ENCODE measurements around the gene PLIN5.
A peak's percentile ranks its signal among the peaks of the same experiment; 100 is the strongest.

PLIN5 gene

DNA sequence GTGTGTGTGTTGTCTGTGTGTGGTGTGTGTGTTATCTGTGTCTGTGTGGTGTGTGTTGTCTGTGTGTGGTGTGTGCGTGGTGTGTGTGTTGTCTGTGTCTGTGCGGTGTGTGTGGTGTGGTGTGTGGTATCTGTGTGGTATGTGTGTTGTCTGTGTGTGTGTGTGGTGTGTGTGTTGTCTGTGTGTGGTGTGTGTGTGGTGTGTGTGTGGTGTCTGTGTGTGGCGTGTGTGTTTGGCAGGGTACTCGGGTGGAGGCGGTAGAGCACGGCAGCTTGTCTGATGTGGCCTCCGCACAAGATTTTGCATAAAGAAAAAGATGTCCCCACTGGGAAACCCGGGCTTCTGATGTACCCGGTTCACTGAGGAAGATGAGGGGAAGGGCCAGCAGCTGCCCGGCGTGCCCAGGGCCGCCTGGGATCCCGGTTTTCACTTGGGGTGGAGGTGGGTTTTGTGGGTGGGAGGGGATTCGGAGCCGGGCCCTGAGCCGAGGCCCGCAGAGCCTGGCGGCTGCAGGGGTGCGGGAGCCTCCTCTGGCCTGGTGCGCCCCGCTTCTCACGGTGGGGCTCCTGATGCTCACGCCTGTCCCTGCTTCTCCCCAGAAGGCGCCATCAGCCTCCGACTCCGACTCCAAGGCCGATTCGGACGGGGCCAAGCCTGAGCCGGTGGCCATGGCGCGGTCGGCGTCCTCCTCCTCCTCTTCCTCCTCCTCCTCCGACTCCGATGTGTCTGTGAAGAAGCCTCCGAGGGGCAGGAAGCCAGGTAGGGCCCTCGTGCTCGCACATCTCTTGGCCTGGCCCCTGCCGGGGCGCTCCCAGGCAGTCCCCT is 41.7 kb downstream of the PLIN5 start:
- Mint-ChIP-seq H3K9me3 (no peaks in the 10 kb centered on the region), H3K27ac (no peak overlapping the region), H3K4me1 (ENCODE audit: low read depth) (no peaks in the 10 kb centered on the region), H3K36me3 (ENCODE audit: low read depth) (peaks cover 15% of the 10 kb centered on the region), H3K4me3 (no peak overlapping the region), H3K27me3 (ENCODE audit: low read depth) (no peaks in the 10 kb centered on the region)
- DNase-seq (ENCODE audit: low spot score) = no peak

DNA sequence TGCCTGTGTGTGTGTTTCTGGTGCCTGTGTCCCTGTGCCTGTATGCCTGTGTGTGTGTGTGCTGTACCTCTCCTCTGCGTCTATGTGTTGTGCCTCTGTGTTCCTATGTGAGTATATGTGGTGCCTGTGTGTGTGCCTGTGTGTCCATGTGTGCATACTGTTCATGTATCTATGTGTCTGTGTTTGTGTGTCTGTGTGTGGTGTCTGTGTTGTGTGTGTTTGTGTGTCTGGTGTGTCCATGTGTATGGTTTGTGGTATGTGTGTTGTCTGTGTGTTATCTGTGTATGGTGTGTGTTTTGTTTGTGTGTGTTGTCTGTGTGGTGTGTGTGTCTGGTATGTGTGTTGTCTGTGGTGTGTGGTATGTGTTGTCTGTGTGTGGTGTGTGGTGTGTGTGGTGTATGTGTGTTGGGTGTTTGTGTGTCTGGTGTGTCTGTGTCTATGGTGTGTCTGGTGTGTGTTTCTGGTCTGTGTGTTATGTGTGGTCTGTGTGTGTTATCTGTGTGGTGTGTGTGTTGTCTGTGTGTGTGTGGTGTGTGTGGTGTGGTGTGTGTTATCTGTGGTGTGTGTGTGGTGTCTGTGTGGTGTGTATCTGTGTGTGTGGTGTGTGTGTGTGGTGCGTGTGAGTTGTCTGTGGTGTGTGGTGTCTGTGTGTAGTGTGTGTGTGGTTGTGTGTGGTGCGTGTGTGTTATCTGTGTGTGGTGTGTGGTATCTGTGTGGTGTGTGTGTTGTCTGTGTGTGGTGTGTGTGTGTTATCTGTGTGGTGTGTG is 42.5 kb downstream of the PLIN5 start:
- Mint-ChIP-seq H3K27me3 (ENCODE audit: low read depth) (no peaks in the 10 kb centered on the region), H3K36me3 (ENCODE audit: low read depth) (peaks cover 16% of the 10 kb centered on the region), H3K4me3 (no peak overlapping the region), H3K9me3 (no peaks in the 10 kb centered on the region), H3K4me1 (ENCODE audit: low read depth) (no peaks in the 10 kb centered on the region), H3K27ac (no peak overlapping the region)
- DNase-seq (ENCODE audit: low spot score) = no peak

DNA sequence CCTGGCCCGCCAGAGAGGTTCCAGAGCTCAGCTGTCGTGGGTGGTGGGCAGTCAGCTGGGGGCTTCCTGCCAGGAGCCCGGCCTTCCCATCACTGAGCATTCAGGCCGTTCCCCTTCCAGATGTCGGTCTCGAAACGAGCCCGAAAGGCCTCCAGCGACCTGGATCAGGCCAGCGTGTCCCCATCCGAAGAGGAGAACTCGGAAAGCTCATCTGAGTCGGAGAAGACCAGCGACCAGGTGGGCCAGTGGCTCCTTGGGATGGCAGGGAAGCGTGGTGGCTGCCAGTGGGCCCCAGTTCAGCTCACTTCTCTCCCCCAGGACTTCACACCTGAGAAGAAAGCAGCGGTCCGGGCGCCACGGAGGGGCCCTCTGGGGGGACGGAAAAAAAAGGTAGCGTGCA is 43.6 kb downstream of the PLIN5 start:
- peaks cover 23% of the 10 kb centered on the region for H3K36me3 Mint-ChIP-seq (ENCODE audit: low read depth)

DNA sequence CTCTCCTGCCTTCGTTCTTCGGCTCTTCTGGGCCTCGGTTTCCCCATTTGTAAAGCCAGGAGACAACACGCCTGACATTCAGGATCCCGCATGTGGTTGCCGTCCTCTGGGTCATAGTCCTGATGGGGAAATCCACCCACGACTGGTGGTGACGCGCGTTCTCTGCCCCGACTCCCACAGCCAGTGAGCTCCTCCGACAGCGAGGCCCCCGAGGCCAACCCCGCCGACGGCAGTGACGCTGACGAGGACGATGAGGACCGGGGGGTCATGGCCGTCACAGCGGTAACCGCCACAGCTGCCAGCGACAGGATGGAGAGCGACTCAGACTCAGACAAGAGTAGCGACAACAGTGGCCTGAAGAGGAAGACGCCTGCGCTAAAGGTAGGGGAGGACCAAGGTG is 46.5 kb downstream of the PLIN5 start:
- H3K36me3 Mint-ChIP-seq (ENCODE audit: low read depth) = peaks cover 24% of the 10 kb centered on the region
- no peak overlapping the region for H3K27ac Mint-ChIP-seq
- DNase-seq (ENCODE audit: low spot score) = no peak
- no peaks in the 10 kb centered on the region for H3K9me3 Mint-ChIP-seq
- H3K4me1 Mint-ChIP-seq (ENCODE audit: low read depth) = no peaks in the 10 kb centered on the region
- no peak overlapping the region for H3K4me3 Mint-ChIP-seq
- H3K27me3 Mint-ChIP-seq (ENCODE audit: low read depth) = no peaks in the 10 kb centered on the region

More for the DNA sequence above, 43.6 kb downstream of the PLIN5 start:
- H3K27ac Mint-ChIP-seq = no peak overlapping the region
- H3K27me3 Mint-ChIP-seq (ENCODE audit: low read depth) = no peaks in the 10 kb centered on the region
- H3K9me3 Mint-ChIP-seq = no peaks in the 10 kb centered on the region
- no peak for DNase-seq (ENCODE audit: low spot score)
- no peak overlapping the region for H3K4me3 Mint-ChIP-seq
- no peaks in the 10 kb centered on the region for H3K4me1 Mint-ChIP-seq (ENCODE audit: low read depth)

DNA sequence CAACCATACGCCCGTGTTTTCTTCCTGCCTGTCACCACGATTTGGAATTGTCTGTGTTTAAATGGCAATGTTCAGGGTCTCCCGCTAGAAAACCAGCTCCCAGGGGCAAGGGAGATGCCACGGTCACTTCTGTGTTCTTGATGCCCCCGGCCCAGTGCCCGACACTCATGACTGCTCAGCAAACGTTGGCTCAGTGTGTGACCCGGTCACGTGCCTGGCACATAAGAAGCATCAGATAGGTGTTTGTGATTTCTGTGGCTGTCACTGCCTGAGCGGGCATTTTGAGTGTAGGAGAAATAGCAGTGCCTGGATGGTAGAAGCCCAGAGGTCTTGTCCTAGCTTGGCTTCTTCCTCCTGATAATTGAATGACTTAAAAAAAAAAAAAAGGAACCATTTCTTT is 47.5 kb downstream of the PLIN5 start:
- no peaks in the 10 kb centered on the region for H3K9me3 Mint-ChIP-seq
- no peaks in the 10 kb centered on the region for H3K4me1 Mint-ChIP-seq (ENCODE audit: low read depth)

DNA sequence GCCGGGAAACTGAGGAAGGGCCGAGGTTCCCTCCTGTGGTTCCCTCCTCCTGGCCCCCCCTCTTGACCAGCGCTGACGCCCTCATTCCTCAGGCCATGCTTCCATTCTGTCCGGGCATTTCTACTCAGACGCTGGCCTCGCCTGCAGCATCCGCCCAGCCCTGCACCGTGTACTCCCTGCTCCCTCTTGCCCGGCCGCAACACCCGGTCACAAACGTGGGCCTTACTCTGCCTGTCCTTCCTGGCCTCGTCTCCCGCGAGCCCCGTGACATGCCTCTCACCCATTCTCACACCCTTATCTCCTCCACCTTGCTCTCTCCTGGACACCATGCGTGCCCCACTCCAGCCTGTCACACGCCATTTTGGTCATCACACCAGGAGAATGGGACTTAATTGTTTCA is 51.6 kb downstream of the PLIN5 start:
- H3K4me1 Mint-ChIP-seq (ENCODE audit: low read depth) = no peaks in the 10 kb centered on the region
- no peak overlapping the region for H3K4me3 Mint-ChIP-seq
- DNase-seq (ENCODE audit: low spot score) = no peak
- H3K36me3 Mint-ChIP-seq (ENCODE audit: low read depth) = peaks cover 17% of the 10 kb centered on the region
- H3K9me3 Mint-ChIP-seq = no peaks in the 10 kb centered on the region
- no peak overlapping the region for H3K27ac Mint-ChIP-seq
- no peaks in the 10 kb centered on the region for H3K27me3 Mint-ChIP-seq (ENCODE audit: low read depth)

More for the DNA sequence above, 47.5 kb downstream of the PLIN5 start:
- no peaks in the 10 kb centered on the region for H3K27me3 Mint-ChIP-seq (ENCODE audit: low read depth)
- no peak overlapping the region for H3K27ac Mint-ChIP-seq
- no peak for DNase-seq (ENCODE audit: low spot score)
- H3K36me3 Mint-ChIP-seq (ENCODE audit: low read depth) = peaks cover 25% of the 10 kb centered on the region
- H3K4me3 Mint-ChIP-seq = no peak overlapping the region

DNA sequence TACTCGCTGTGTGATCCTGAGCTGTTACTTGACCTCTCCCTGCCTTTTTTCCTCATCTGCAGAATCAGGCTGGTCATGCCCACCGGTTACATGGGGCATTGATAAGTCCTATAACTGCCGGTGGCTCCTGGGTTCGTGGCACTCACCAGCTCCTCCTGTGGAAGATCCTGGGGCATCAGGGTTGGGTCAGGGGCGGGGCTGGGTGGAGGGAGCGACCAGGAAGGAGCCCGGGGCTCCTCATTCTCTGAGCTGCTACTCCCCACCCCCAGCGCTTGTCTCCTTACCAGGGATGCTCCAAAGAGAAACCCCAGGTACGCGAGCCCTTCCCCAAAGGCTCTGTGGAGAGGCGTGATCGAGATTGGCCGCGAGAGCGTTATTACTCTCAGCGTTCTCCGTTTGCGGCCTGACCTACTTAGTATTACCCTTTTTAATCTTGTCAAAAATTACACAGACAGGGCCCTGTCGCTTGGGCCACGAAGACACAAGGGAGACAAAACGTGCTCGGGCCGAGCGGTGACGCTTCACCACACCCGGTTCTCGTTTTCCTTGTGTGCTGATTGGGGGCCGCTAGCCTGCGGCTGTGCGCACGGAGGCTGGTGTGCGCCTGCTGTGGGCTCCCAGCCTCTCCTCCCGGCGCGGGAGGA is 52.2 kb downstream of the PLIN5 start:
- peaks cover 17% of the 10 kb centered on the region for H3K36me3 Mint-ChIP-seq (ENCODE audit: low read depth)
- H3K4me1 Mint-ChIP-seq (ENCODE audit: low read depth) = no peaks in the 10 kb centered on the region
- no peak overlapping the region for H3K4me3 Mint-ChIP-seq
- H3K27me3 Mint-ChIP-seq (ENCODE audit: low read depth) = no peaks in the 10 kb centered on the region
- H3K27ac Mint-ChIP-seq = no peak overlapping the region
- H3K9me3 Mint-ChIP-seq = no peaks in the 10 kb centered on the region
- no peak for DNase-seq (ENCODE audit: low spot score)

DNA sequence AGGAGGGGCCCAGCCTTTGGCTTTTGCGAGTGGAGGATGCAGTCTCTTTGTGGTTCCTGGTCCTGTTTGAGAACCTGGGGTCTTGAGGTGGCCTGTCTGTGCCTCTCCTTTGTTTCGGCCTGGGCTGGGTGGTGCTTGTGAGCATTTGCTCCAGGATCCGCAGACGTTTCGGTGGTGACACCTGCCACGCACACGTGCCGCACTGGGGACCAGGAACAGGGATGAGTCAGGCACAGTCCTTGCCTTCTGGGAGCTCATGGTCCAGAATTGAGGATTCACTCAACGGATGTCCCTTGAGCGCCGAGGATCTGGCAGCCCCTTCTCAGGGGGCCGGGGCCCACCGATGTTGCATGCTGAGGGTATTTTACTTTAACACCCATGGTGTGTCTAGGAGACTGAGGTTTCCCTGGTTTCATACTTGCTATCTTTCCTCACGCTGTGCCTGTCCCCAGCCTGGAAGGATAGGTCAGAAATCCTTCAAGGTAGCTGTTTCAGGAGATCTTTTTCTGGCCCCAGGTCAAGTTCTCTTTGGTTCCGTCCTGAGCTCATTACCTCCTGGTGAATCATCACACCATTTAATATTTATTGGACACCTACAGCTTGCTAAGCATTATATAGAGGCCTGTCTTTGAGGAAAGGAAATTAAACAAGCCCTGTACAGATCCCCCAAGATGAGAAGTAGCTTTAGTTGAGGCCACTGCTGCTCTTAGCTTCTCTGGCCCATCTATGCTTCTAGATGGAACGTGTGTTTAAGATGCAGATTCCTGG is 57.8 kb downstream of the PLIN5 start:
- Mint-ChIP-seq H3K9me3 (no peaks in the 10 kb centered on the region), H3K4me1 (ENCODE audit: low read depth) (peaks cover 15% of the 10 kb centered on the region), H3K27ac (no peak overlapping the region), H3K4me3 (no peak overlapping the region), H3K27me3 (ENCODE audit: low read depth) (no peaks in the 10 kb centered on the region), H3K36me3 (ENCODE audit: low read depth) (peaks cover 8% of the 10 kb centered on the region)
- no peak for DNase-seq (ENCODE audit: low spot score)

DNA sequence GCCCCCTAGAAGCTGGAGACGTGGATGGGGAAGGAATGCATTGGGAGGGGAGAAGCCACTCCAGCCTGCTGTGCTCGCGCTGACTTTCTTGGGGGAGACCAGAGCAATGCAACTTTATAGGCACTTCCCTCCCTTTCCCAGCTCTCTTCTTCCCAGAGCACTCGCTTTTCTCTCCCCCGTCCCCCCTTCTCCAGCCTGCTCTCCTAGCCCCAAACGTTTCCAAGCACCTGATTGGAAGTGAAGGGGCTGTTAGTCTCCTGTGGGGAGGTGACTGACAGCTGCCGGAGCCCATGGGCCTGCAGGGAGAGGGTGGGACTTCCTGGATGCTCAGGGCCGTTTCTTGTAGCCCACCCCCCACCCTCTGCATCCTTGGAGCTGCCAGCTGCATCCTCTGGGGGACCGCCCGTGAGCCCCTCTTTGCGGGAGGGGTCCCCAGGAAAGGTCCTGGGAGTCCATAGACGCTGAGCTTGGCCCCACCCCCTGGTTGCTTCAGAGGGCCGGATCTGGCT is 60.5 kb downstream of the PLIN5 start:
- no peaks in the 10 kb centered on the region for H3K9me3 Mint-ChIP-seq
- no peaks in the 10 kb centered on the region for H3K27me3 Mint-ChIP-seq (ENCODE audit: low read depth)
- H3K27ac Mint-ChIP-seq = peak overlapping the region; percentile 77
- peaks cover 20% of the 10 kb centered on the region for H3K4me1 Mint-ChIP-seq (ENCODE audit: low read depth)
- H3K4me3 Mint-ChIP-seq = peak overlapping the region; percentile 87
- DNase-seq (ENCODE audit: low spot score) = no peak
- H3K36me3 Mint-ChIP-seq (ENCODE audit: low read depth) = peaks cover 6% of the 10 kb centered on the region

DNA sequence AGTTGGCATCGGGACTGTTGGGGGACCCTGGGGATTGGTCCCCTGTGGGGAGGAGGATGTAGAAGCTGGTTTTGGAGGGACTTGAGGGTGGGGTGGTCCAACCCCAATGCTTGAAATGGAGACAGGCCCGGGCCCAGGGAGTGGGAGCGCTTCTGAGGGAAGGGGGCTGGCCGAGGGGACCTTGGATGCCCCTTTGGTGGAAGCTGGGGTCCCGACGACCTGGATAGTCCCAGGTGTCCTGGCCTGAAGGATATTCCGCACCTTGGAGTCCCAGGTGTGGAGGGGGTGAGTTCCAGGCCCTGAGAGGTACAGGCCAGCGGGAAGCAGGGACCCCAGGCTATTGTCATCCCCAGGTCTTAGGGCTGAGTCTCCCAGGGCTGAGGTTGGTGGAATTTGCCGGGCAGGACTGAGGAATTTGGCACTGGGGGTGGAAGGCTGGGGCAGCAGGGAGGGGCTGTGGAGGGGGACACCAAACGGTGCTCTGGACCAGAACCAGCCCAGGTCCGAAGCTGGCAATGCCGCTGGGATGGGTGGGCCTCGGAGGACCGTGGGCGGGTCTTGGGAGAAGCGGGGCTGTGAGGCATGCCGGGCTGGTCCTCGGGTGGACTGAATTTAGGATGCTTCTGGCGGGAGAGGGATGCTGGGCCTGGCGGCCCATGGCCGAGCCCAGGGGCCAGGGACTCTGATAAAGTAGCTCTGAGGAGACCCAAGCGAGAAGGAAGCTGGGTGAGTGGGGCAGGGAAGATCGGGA is 61.1 kb downstream of the PLIN5 start:
- no peak for DNase-seq (ENCODE audit: low spot score)
- H3K36me3 Mint-ChIP-seq (ENCODE audit: low read depth) = peaks cover 6% of the 10 kb centered on the region
- peaks cover 22% of the 10 kb centered on the region for H3K4me1 Mint-ChIP-seq (ENCODE audit: low read depth)
- no peaks in the 10 kb centered on the region for H3K9me3 Mint-ChIP-seq
- no peaks in the 10 kb centered on the region for H3K27me3 Mint-ChIP-seq (ENCODE audit: low read depth)
- H3K4me3 Mint-ChIP-seq = peak overlapping the region; percentile 87
- H3K27ac Mint-ChIP-seq = peak overlapping the region; percentile 77

DNA sequence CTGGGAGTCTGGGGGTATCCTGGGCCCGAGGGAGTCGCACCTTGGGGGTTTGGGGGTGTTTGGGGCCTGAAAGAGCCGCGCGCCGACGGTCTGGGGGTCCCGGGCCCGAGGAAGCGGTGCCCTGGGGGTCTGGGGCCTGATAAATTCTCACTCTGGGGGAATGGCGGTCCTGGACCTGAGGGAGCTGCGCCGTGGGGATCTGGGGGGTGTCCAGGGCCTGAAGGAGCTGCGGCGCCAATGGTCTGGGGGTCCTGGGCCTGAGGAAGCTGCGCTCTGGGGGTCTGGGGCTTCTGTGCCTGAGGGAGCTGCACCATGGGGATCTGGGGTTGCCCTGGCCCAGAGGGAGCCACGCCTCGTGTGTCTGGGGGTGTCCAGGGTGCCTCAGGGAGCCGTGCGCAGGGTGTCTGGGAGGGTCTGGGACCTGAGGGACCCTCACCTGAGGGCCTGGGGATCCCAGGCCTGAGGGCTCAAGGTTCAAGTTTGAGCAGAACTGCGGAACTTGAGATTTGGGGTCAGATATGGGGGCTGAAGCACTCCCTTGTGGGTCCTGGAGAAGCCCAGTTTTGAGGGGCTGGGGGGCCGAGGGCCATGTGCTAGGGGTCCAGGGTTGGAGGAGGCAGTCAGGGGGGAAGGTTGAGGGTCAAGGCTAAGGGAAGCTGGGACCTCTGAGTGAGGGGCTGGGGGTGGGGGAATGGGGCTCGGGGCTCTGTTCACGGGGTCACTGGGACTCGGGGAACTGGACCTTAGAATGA is 61.8 kb downstream of the PLIN5 start:
- no peaks in the 10 kb centered on the region for H3K27me3 Mint-ChIP-seq (ENCODE audit: low read depth)
- peak overlapping the region; percentile 49 for H3K27ac Mint-ChIP-seq
- peaks cover 6% of the 10 kb centered on the region for H3K36me3 Mint-ChIP-seq (ENCODE audit: low read depth)
- H3K4me3 Mint-ChIP-seq = peak overlapping the region; percentile 87
- no peak for DNase-seq (ENCODE audit: low spot score)
- peaks cover 22% of the 10 kb centered on the region for H3K4me1 Mint-ChIP-seq (ENCODE audit: low read depth)
- no peaks in the 10 kb centered on the region for H3K9me3 Mint-ChIP-seq

All from T-helper 2 cell treated with Interferon-gamma antibody and Interleukin-4, amounts not matched to agents 5 μg/mL and 100 μg/mL, for 36 hours (primary cell).